HEK293T (cell line): ENCODE results near the gene CTSZ.

ENCODE experiments used
- HDGF ChIP-seq: fragments of 450-650 bp; IDR thresholded peaks from 2 replicates; pipeline ENCODE4 v1.6.1; 2017; ENCODE audit warnings: antibody characterized with exemption, borderline replicate concordance
- L3MBTL2 ChIP-seq: fragments of 450-650 bp; conservative IDR thresholded peaks from 2 replicates; pipeline ENCODE4 v1.6.1; 2016; ENCODE audit warnings: mild to moderate bottlenecking
- SUZ12 ChIP-seq: fragments of 450-650 bp; IDR thresholded peaks from 2 replicates; pipeline ENCODE4 v1.6.1; 2016; ENCODE audit warnings: mild to moderate bottlenecking

DNA sequence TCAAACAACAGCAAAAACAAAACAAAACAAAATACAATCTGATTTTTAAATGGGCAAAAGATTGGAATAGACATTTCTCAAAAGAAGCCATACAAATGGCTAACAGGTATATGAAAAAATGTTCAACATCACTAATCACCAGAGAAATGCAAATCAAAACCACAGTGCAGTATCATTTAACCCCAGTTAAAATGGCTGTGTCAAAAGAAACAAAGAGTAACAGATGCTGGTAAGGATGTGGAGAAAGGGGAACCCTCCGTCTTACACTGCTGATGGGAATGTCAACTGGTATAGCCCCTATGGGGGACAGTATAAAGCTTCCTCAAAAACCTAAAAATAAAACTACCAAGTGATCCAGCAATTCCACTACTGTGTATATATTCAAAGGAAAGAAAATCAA, 36.9 kb downstream of the CTSZ start:
- TF ChIP-seq HDGF (no peak), SUZ12 (no peak), L3MBTL2 (no peak)
